ES-I3 (cell line): Measurements from ENCODE around the gene ADGRV1.

ENCODE experiments used
- H3K36me3 ChIP-seq: 2 replicates; pipeline ENCODE4 v1.6.1; 2013; ENCODE audit warnings: mild to moderate bottlenecking, low read length, control low read depth, moderate library complexity; ENCODE audit not compliant: insufficient read depth
- H3K4me1 ChIP-seq: 2 replicates; pipeline ENCODE4 v1.6.1; 2013; ENCODE audit warnings: mild to moderate bottlenecking, control low read depth, low read length; ENCODE audit not compliant: insufficient read depth
- H3K9ac ChIP-seq: 2 replicates; pipeline ENCODE4 v1.6.1; 2013; ENCODE audit warnings: low read depth, mild to moderate bottlenecking, low read length, moderate library complexity
- H3K9me3 ChIP-seq: 2 replicates; pipeline ENCODE4 v1.6.1; 2013; ENCODE audit warnings: mild to moderate bottlenecking, low read length, moderate library complexity; ENCODE audit not compliant: control insufficient read depth, insufficient read depth

Gene ADGRV1

GRCh38 chr5:91104062-91104448 lies 545.5 kb downstream of the ADGRV1 start:
- no peak overlapping the region for H3K9ac ChIP-seq
- peaks cover 10% of the 10 kb centered on the region for H3K4me1 ChIP-seq
- peaks cover 4% of the 10 kb centered on the region for H3K36me3 ChIP-seq
- H3K9me3 ChIP-seq, result 0 out of 2 replicates have a peak, but pooled peaks cover 2% of the 10 kb centered on the region

GRCh38 chr5:91106842-91107511 lies 548.4 kb downstream of the ADGRV1 start:
- peaks cover 8% of the 10 kb centered on the region for H3K4me1 ChIP-seq

GRCh38 chr5:91109634-91110033 lies 551.0 kb downstream of the ADGRV1 start:
- H3K36me3 ChIP-seq, result peaks cover 4% of the 10 kb centered on the region
- H3K9ac ChIP-seq, result no peak overlapping the region
- 0 out of 2 replicates have a peak, but pooled peaks cover 6% of the 10 kb centered on the region for H3K4me1 ChIP-seq
- 0 out of 2 replicates have a peak, but pooled peaks cover 2% of the 10 kb centered on the region for H3K9me3 ChIP-seq

More at GRCh38 chr5:91106842-91107511, 548.4 kb downstream of the ADGRV1 start:
- H3K36me3 ChIP-seq, result peaks cover 4% of the 10 kb centered on the region
- H3K9ac ChIP-seq, result no peak overlapping the region
- H3K9me3 ChIP-seq, result 0 out of 2 replicates have a peak, but pooled peaks cover 2% of the 10 kb centered on the region

GRCh38 chr5:91110686-91111085 lies 552.1 kb downstream of the ADGRV1 start:
- Histone ChIP-seq H3K4me1 (0 out of 2 replicates have a peak, but pooled peaks cover 6% of the 10 kb centered on the region), H3K9ac (no peak overlapping the region), H3K36me3 (no peaks in the 10 kb centered on the region; the same call in 1 of the 2 replicates), H3K9me3 (0 out of 2 replicates have a peak, but pooled peaks cover 2% of the 10 kb centered on the region)

GRCh38 chr5:91111473-91112238 lies 553.1 kb downstream of the ADGRV1 start:
- Histone ChIP-seq H3K4me1 (0 out of 2 replicates have a peak, but pooled peaks cover 4% of the 10 kb centered on the region), H3K36me3 (no peaks in the 10 kb centered on the region; the same call in 1 of the 2 replicates), H3K9me3 (0 out of 2 replicates have a peak, but pooled peaks cover under 1% of the 10 kb centered on the region), H3K9ac (no peak overlapping the region)

- Histone ChIP-seq H3K9ac (no peak overlapping the region), H3K36me3 (no peaks in the 10 kb centered on the region), H3K4me1 (no peaks in the 10 kb centered on the region), H3K9me3 (no peaks in the 10 kb centered on the region)
These were observed 556.1 kb downstream of the ADGRV1 start for GRCh38 chr5:91114658-91115057.

GRCh38 chr5:91118354-91118753 lies 559.8 kb downstream of the ADGRV1 start:
- H3K4me1 ChIP-seq, result no peaks in the 10 kb centered on the region
- H3K9ac ChIP-seq, result no peak overlapping the region
- no peaks in the 10 kb centered on the region for H3K36me3 ChIP-seq
- H3K9me3 ChIP-seq, result no peaks in the 10 kb centered on the region

- Histone ChIP-seq H3K36me3 (no peaks in the 10 kb centered on the region), H3K4me1 (no peaks in the 10 kb centered on the region), H3K9ac (no peak overlapping the region), H3K9me3 (no peaks in the 10 kb centered on the region)
These were observed 560.2 kb downstream of the ADGRV1 start for GRCh38 chr5:91118796-91119195.

- Histone ChIP-seq H3K4me1 (no peaks in the 10 kb centered on the region), H3K36me3 (no peaks in the 10 kb centered on the region), H3K9ac (no peak overlapping the region), H3K9me3 (no peaks in the 10 kb centered on the region)
These were observed 560.6 kb downstream of the ADGRV1 start for GRCh38 chr5:91119217-91119616.

GRCh38 chr5:91119981-91120850 lies 561.6 kb downstream of the ADGRV1 start:
- Histone ChIP-seq H3K36me3 (no peaks in the 10 kb centered on the region), H3K4me1 (no peaks in the 10 kb centered on the region), H3K9me3 (no peaks in the 10 kb centered on the region), H3K9ac (no peak overlapping the region)

- H3K9me3 ChIP-seq, result no peaks in the 10 kb centered on the region
- H3K36me3 ChIP-seq, result no peaks in the 10 kb centered on the region
- no peaks in the 10 kb centered on the region for H3K4me1 ChIP-seq
- H3K9ac ChIP-seq, result no peak overlapping the region
These were observed 562.9 kb downstream of the ADGRV1 start for GRCh38 chr5:91121347-91121993.

- Histone ChIP-seq H3K9me3 (no peaks in the 10 kb centered on the region), H3K36me3 (no peaks in the 10 kb centered on the region), H3K9ac (no peak overlapping the region), H3K4me1 (no peaks in the 10 kb centered on the region)
These were observed 564.1 kb downstream of the ADGRV1 start for GRCh38 chr5:91122651-91123050.

GRCh38 chr5:91123291-91123690 lies 564.7 kb downstream of the ADGRV1 start:
- Histone ChIP-seq H3K4me1 (0 out of 2 replicates have a peak, but pooled peaks cover under 1% of the 10 kb centered on the region), H3K9me3 (no peaks in the 10 kb centered on the region), H3K36me3 (no peaks in the 10 kb centered on the region), H3K9ac (no peak overlapping the region)

- no peak overlapping the region for H3K9ac ChIP-seq
- H3K9me3 ChIP-seq, result no peaks in the 10 kb centered on the region
- no peaks in the 10 kb centered on the region for H3K36me3 ChIP-seq
- 0 out of 2 replicates have a peak, but pooled peaks cover 4% of the 10 kb centered on the region for H3K4me1 ChIP-seq
These were observed 565.3 kb downstream of the ADGRV1 start for GRCh38 chr5:91123901-91124300.
